Stomach (tissue), 9 donors: ENCODE results near the gene NFXL1. TPM values are rescaled to one million over a fixed set of nuclear protein-coding genes. Genes with fewer than 3 reads are reported as not detected.

Experiments used
- DNase-seq, 2 donors: peaks; one replicate each; pipeline versions ENCODE4 v3.0.0 to v3.0.0-alpha.2; 2013 to 2019
- H3K27ac ChIP-seq, 5 donors: fragments of 200-600 bp in 4 of 5; sonication (generic) in 4 of 5; one replicate each; pipeline ENCODE4 v1.5.1; 2013 to 2019; ENCODE audit warnings: mild to moderate bottlenecking in 1 of 5, moderate library complexity in 1 of 5
- H3K27me3 ChIP-seq, 3 donors: fragments of 200-600 bp; sonication (generic); one replicate each; pipeline ENCODE4 v1.5.1; 2017 to 2019; ENCODE audit warnings: mixed run types in 1 of 3
- H3K36me3 ChIP-seq, 4 donors: fragments of 200-600 bp; sonication (generic); 1 replicate in 3 of 4; 2 replicates in 1 of 4; pipeline ENCODE4 v1.5.1; 2016 to 2019
- H3K4me1 ChIP-seq, 4 donors: fragments of 200-600 bp; sonication (generic); one replicate each; pipeline ENCODE4 v1.5.1; 2016 to 2019
- H3K4me3 ChIP-seq, 4 donors: fragments of 200-600 bp; sonication (generic) in 3 of 4; one replicate each; pipeline ENCODE4 v1.5.1; 2016 to 2019; ENCODE audit warnings: mild to moderate bottlenecking in 1 of 4
- H3K9me3 ChIP-seq, 4 donors: fragments of 200-600 bp; sonication (generic); one replicate each; pipeline ENCODE4 v1.5.1; 2016 to 2019
- CTCF ChIP-seq, 7 experiments: fragments of 450-650 bp in 4 of 7; fragments of 200-600 bp in 3 of 7; sonication (generic) in 3 of 7; IDR thresholded peaks; one replicate each; pipeline ENCODE4 v1.5.1; 2016 to 2019; ENCODE audit warnings: antibody characterized with exemption in 7 of 7, control low read depth in 2 of 7, mild to moderate bottlenecking in 1 of 7
- EP300 ChIP-seq: sonication (generic); formaldehyde crosslinking; IDR thresholded peaks from one replicate; pipeline ENCODE4 v1.6.1; 2017; ENCODE audit warnings: antibody characterized with exemption
- POLR2A ChIP-seq, 4 donors: fragments of 450-650 bp; IDR thresholded peaks; one replicate each; pipeline ENCODE4 v1.6.1; 2016; ENCODE audit warnings: antibody characterized with exemption in 4 of 4, control low read depth in 2 of 4, mild to moderate bottlenecking in 1 of 4, moderate library complexity in 1 of 4
- POLR2AphosphoS5 ChIP-seq, 3 donors: sonication (generic); formaldehyde crosslinking; IDR thresholded peaks; one replicate each; pipeline ENCODE4 v1.6.1; 2016; ENCODE audit warnings: antibody characterized with exemption in 3 of 3
- WGBS, 5 donors: extraction: QIAGEN DNeasy Blood & Tissue Kit in 3 of 5; methylation state at CpG; one replicate each; pipeline versions ENCODE4 v1.1.5 to v1.1.7; 2013 to 2018; 5-methylcytosine and 5-hydroxymethylcytosine counted together
- intact Hi-C: fragments of 100-400 bp; cut with DNase I; formaldehyde crosslinking; loops from one replicate; pipeline ENCODE4 v1.15.1; 2023; ENCODE audit warnings: low total_unique reads
- polyA plus RNA-seq, 3 donors: library from polyadenylated mRNA; stranded (reverse); fragments of 200-250 nt; gene quantifications; one replicate each; pipeline ENCODE4 v1.2.3, GENCODE V29; 2013
- total RNA-seq, 5 donors: library from RNA; depleted of rRNA; stranded (reverse); fragments of >200 nt; gene quantifications; one replicate each; pipeline versions ENCODE4 v1.1.0 to v1.2.3, GENCODE V29; 2014 to 2016
- donor health status: healthy with polysubstance abuse.
- donor health status: Bipolar disorder and iron deficiency.
- donor health status: healthy.

NFXL1 gene
- total and polyA plus RNA-seq, 8 donors = 3.2 to 23.7 (median 13.7) TPM

- Histone ChIP-seq H3K4me3 (no peak overlapping the region), H3K4me1 (no peaks in the 10 kb centered on the region), H3K27me3 (no peaks in the 10 kb centered on the region), H3K9me3 (no peaks in the 10 kb centered on the region), H3K36me3 (no peaks in the 10 kb centered on the region), H3K27ac (no peak overlapping the region)
- intact Hi-C loops = no loop called here
- TF ChIP-seq POLR2AphosphoS5 (IDR thresholded peaks at IDR 0.05) = no peak
- TF ChIP-seq POLR2A (IDR thresholded peaks at IDR 0.05) = no peak
- TF ChIP-seq EP300 = no peak
- TF ChIP-seq CTCF (IDR thresholded peaks at IDR 0.05) = no peak
- 71 to 91% (median 81%) methylated on average over 3 of the region's 3 CpGs for WGBS, 5 donors
- no peak for DNase-seq
Measured at GRCh38 chr4:47809654-47810203, 104.7 kb downstream of the NFXL1 start.

- Histone ChIP-seq H3K36me3 (no peaks in the 10 kb centered on the region), H3K4me3 (no peak overlapping the region), H3K4me1 (no peaks in the 10 kb centered on the region), H3K27me3 (no peaks in the 10 kb centered on the region), H3K27ac (no peak overlapping the region), H3K9me3 (peaks cover 0 to 8% (median 0%) of the 10 kb centered on the region in 4 donors)
- DNase-seq = no peak
- WGBS, 5 donors = 93 to 99% (median 95%) methylated on average over 7 of the region's 7 CpGs
- TF ChIP-seq POLR2A (IDR thresholded peaks at IDR 0.05) = no peak
- no peak for TF ChIP-seq POLR2AphosphoS5 (IDR thresholded peaks at IDR 0.05)
- no peak for TF ChIP-seq EP300
- no peak for TF ChIP-seq CTCF (IDR thresholded peaks at IDR 0.05)
- intact Hi-C loops = no loop called here
Measured at GRCh38 chr4:47804598-47804997, 109.8 kb downstream of the NFXL1 start.

GRCh38 chr4:47801481-47802002, 112.8 kb downstream of the NFXL1 start:
- no peak for DNase-seq
- Histone ChIP-seq H3K36me3 (no peaks in the 10 kb centered on the region), H3K9me3 (peaks cover 0 to 8% (median 0%) of the 10 kb centered on the region in 4 donors), H3K4me3 (no peak overlapping the region), H3K27me3 (no peaks in the 10 kb centered on the region), H3K4me1 (no peaks in the 10 kb centered on the region), H3K27ac (no peak overlapping the region)
- no peak for TF ChIP-seq EP300
- TF ChIP-seq POLR2A (IDR thresholded peaks at IDR 0.05) = no peak
- TF ChIP-seq CTCF (IDR thresholded peaks at IDR 0.05) = no peak
- no peak for TF ChIP-seq POLR2AphosphoS5 (IDR thresholded peaks at IDR 0.05)
- 80 to 91% (median 84%) methylated on average over 3 of the region's 3 CpGs for WGBS, 5 donors
- intact Hi-C loops = no loop called here

- no peak overlapping the region for H3K4me3 ChIP-seq
- 23 to 36% (median 24%) methylated on average over 3 of the region's 3 CpGs for WGBS, 5 donors
- no peak for DNase-seq
- H3K27ac ChIP-seq = no peak overlapping the region
- no peaks in the 10 kb centered on the region for H3K36me3 ChIP-seq
- no peaks in the 10 kb centered on the region for H3K9me3 ChIP-seq
- H3K4me1 ChIP-seq = no peaks in the 10 kb centered on the region
- no peak for TF ChIP-seq POLR2A (IDR thresholded peaks at IDR 0.05)
- TF ChIP-seq CTCF (IDR thresholded peaks at IDR 0.05) = no peak
- no peak for TF ChIP-seq EP300
- TF ChIP-seq POLR2AphosphoS5 (IDR thresholded peaks at IDR 0.05) = no peak
- H3K27me3 ChIP-seq = no peaks in the 10 kb centered on the region
- intact Hi-C loops = no loop called here
Measured at GRCh38 chr4:47798165-47798564, 116.2 kb downstream of the NFXL1 start.

Other genes starting within 250 kb of the NFXL1 start
- 1 to 10 TPM in 2 of 5 donors, under 1 TPM in 1, not detected in 2; 0.45 to 1.7 (median 1.1) TPM for gene CORIN, start 76.5 kb downstream of the NFXL1 start, total RNA-seq
- under 1 TPM; 0.31 to 0.33 (median 0.31) TPM for gene CORIN, start 76.5 kb downstream of the NFXL1 start, polyA plus RNA-seq
- gene CNGA1, start 102.1 kb upstream of the NFXL1 start, total RNA-seq = 10 to 100 TPM in 1 of 5 donors, 1 to 10 TPM in 1, under 1 TPM in 1, not detected in 2; 0.87 to 23.8 (median 2.8) TPM
- 1 to 10 TPM in 2 of 3 donors, under 1 TPM in 1; 0.56 to 5.4 (median 4.4) TPM for gene CNGA1, start 102.1 kb upstream of the NFXL1 start, polyA plus RNA-seq
- gene NIPAL1, start 102.2 kb upstream of the NFXL1 start, total RNA-seq = 10 to 100 TPM in 2 of 5 donors, 1 to 10 TPM in 1, under 1 TPM in 1, not detected in 1; under 0.01 to 22.0 (median 10.3) TPM
- gene NIPAL1, start 102.2 kb upstream of the NFXL1 start, polyA plus RNA-seq = 1 to 10 TPM in 2 of 3 donors, under 1 TPM in 1; 0.76 to 2.9 (median 2.6) TPM
- 1 to 10 TPM in 4 of 5 donors, not detected in 1; 1.2 to 8.3 (median 4.4) TPM for gene TXK, start 219.7 kb upstream of the NFXL1 start, total RNA-seq
- under 1 TPM; 0.15 to 0.63 (median 0.37) TPM for gene TXK, start 219.7 kb upstream of the NFXL1 start, polyA plus RNA-seq